Effector CD4-positive, alpha-beta T cell (primary cell): ENCODE results near the gene AK2.

ENCODE experiments used
- DNase-seq: peaks from one replicate; pipeline ENCODE4 v3.0.0-alpha.2; 2020

Gene AK2

GRCh38 chr1:33021567-33022431 lies 14.9 kb downstream of the AK2 start:
- DNase-seq, result no peak

GRCh38 chr1:33018112-33018511 lies 18.6 kb downstream of the AK2 start:
- DNase-seq, result no peak

GRCh38 chr1:33017175-33017574 lies 19.5 kb downstream of the AK2 start:
- DNase-seq, result no peak

DNA sequence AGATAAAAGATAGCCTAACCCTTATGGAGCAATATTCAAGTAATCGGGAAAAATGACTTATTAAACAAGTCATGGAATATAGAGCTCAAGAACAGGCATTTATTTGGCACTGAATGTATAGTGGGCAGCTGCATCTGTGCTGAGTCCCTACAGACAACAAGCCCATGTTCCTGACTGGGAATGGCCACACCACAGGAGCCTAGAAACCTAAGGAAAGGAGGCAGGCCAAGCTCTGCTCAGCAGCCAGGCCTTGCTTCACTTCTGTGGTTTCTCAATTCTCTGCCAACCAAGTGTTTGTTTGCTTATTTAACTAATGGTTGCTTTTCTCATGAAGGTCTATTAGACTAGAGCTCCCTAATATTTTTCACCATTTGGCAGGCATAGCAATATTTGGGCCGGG lies 21.5 kb downstream of the AK2 start:
- DNase-seq, result no peak

- DNase-seq, result no peak
Observed at GRCh38 chr1:33014464-33015163, 22.1 kb downstream of the AK2 start.

DNA sequence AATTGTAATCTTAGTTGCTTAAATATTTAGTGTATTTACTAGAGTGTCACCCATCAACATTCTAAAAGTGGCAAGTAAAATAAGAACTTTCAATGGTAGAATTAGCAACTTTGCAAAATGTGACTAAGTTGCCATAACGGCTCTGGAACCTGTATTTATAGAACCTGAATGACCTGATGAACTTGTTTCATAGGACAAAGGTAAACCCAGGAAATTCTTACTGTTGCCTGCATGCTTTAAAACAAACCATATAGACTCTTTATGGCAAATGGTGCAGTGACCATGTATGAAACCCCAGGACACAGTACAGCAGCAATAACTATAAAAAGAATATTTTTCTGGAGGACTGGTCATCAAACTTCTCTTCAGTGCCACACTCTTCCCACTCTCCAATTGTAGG lies 22.9 kb downstream of the AK2 start:
- no peak for DNase-seq

- DNase-seq, result no peak
Observed at GRCh38 chr1:33012165-33012564, 24.5 kb downstream of the AK2 start.

DNA sequence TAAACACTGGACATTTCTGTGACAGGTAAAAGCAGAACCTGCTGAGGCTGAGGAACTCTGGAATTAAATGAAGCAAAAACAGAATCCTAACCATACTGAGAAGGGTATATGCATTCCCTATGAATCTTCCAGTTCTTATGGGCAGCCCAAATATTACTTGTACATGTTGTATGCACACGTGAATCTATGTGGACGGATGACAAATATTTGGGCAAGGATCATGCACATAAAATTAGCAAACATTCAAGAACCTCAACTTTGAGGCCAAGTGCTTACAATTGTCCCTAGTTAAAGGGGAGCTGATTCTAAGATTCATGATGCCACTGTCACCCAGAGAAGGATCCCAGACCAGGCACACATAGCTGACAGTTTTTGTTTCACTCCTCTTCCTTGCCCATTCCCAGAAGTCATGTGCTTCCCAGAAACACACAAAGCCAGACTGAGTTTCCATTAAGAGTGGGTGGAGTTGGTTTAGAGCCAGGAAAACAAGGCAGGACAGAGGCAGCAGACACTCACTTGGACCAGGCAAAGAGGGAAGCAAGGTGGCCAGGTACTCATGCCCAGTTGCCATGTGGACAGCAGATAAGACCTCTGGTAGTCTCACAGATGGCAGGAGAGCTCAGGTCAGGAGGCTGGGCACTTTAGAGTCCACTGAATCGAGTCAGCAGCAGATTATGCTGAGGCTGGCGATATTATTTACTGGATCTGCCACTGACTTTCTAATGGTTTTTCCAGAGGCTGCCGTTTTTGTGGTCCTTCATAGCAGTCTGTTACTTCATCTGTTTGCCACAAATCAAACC lies 25.6 kb downstream of the AK2 start:
- DNase-seq, result no peak

DNA sequence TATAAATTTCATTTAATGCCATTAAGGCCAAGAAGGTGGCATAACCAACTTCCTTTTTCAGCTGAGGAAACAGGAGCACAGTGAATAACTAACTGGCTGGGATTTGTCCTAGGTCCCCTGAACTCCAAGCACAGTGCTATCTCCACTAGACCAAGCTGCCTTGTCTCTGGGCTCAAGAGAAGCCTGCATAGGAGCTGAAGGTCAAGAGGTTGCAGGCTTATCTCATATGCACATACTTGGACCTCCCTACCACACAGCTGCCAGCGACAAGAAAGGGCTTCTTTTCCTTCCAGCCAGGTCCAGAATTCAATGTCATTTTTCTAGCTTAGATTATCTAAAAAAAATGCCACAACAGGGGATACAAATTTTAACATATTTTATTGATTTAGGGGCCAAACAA lies 27.1 kb downstream of the AK2 start:
- DNase-seq, result no peak

DNA sequence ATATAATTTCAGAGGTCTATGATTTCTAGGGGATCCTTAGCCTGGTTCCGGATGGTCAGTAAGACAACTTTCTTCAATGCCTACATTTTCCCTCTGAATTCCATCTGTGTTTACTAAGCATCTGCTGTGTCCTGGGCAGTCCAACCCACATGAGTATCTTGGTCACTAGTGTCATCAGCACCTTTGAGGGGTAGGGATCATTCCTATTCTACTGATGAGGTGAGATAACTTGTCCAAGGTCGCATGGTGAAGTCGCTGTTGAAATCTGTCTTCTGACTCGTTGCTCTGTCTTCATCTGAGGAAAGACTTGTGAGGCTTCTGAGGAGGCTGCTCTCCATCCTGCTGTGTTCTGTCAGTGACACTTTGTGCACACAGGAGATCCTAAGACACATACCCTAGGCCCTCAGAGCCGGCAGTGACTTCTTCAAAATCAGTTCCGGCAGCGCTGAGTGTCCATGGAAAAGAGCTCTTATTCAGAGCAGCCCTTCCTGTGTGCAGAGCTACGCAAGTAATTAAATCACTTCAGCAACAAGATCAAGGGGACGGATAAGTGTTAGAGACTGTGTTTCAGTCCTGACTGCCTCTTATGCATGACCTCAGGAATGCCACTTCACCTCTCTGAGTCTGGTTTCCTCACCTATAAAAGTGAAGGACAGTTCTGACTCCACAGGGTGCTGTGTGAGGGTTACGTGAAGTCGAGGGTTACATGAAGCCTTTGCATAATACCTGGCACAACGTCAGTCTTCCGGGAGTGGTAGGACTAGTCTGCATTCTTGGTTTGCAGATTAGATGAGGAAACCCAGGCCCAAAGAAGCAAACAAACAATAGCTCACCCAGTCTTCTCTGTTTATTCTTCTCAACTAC lies 28.4 kb downstream of the AK2 start:
- no peak for DNase-seq

- no peak for DNase-seq
Observed at GRCh38 chr1:33007190-33008050, 29.3 kb downstream of the AK2 start.

DNA sequence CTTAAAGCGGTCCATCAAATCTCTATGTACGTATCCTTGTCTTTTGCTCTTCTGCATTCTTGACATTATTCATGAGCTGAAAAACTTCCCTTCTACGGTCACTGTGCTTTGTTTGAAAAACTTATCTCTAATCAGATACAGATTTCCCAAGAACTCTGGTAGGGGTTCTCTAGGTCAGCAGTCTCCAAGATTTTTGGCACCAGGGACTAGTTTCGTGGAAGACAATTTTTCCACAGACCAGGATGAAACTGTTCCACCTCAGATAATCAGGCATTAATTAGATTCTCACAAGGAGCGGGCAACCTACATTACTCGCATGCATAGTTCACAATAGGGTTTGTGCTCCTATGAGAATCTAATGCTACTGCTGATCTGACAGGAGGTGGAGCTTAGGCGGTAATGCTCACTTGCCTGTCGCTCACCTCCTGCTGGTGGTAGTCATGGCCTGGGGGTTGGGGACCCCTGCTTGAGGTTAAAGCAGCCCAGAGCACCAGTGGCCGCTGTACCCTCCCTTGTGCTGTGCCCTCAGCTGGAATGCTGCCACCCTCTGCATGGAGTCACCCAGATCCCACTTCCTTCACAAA lies 30.8 kb downstream of the AK2 start:
- DNase-seq, result no peak

GRCh38 chr1:33005117-33005837 lies 31.4 kb downstream of the AK2 start:
- DNase-seq, result no peak

DNA sequence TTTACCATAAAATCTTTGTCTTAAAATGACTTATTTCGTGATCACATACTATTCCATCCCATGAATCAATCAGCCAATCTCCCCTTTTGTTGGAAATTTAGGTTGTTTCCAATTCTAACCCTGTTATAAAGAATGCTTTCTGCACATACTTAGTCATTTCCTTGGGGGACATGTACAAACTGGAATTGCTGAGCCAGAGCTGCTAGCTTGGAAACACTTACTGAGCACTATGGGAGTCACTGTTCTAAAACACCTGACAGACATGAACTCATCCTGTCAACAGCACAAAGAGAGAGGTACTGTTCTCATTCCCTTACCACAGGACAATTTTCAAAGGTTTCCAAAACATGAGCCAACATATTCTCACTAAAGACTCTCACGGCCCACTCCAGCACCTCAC lies 32.1 kb downstream of the AK2 start:
- DNase-seq, result no peak

DNA sequence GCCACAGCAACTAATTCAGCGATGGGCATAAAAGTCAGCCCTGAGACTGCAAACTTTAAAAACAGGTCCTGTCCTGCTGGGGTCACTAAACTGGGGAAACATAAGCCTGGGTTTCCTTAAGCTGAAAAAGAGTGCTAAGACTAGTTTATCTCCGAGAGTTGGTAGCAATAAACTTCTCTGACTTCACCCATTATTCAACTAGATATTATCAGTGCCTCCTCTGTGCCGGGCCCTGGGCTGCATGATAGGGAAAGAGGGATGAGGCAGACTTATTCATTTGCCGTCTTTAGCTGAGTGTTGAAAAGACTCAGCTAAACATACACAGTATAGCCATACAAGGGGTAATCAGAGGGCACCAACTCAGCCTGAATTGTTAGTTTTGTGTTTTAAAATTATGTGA lies 33.0 kb downstream of the AK2 start:
- DNase-seq, result no peak

DNA sequence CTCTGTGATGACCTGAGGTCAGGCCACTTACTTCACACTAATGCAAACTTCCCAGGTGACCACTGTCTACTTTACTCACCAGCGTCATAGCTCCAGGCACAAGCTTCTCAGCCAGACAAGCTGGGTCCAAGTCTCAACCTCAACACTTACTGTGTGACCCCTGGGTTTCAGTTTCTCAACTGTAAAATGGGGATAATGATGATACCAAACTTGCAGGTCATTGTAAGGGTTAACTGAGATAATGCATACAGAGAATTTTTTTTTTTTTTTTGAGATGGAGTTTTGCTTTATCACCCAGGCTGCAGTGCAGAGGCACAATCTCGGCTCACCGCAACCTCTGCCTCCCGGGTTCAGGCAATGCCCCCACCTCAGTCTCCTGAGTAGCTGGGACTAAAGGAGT lies 34.7 kb downstream of the AK2 start:
- no peak for DNase-seq

GRCh38 chr1:33001282-33001681 lies 35.4 kb downstream of the AK2 start:
- no peak for DNase-seq

- no peak for DNase-seq
Observed at GRCh38 chr1:33000427-33001026, 36.2 kb downstream of the AK2 start.

DNA sequence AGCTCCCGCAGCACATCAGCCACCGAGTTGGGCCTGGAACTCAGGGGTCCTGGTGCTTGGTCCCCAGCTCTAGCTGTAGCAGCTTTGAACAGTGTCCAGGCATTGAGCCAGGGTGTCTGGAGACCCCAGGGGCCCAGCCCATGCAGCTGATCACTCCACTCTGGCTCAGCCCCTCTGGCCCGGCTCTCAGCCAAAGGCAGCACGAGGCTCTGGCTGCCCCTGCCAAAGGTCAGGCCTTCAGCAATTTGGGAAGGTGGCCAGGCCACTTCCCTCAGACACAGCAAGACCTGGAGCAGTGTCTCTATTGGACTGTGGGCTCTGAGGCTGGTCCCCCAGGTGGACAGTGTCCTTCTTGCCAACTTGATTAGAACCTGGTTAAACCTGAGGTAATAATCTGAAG lies 37.7 kb downstream of the AK2 start:
- DNase-seq, result no peak

DNA sequence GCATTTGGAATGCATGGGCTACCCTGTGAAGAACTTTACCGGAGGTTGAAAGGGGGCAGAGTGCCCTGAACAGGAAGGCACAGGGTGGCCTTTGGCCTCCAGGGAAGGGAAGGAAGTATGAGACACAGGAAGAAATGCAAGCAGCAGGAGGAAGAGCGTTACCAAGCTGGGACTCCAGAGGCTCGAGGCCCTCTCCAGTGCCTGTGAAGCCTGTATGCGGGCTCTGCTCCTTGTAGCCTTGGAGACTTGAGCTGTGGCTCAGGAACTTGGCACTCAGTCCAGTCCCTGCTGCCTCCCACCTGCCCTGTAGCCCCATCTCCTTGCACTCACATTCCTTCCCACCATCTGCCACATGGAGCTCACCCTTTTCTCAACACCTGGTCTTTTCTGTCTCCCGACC lies 38.6 kb downstream of the AK2 start:
- no peak for DNase-seq
